ENCODE results near the gene PRKRA. TPM values are rescaled to one million over a fixed set of nuclear protein-coding genes. Genes with fewer than 3 reads are reported as not detected.

The PRKRA gene
- total RNA-seq, 1 experiment from 2014 or later, result 59.4 TPM

DNA sequence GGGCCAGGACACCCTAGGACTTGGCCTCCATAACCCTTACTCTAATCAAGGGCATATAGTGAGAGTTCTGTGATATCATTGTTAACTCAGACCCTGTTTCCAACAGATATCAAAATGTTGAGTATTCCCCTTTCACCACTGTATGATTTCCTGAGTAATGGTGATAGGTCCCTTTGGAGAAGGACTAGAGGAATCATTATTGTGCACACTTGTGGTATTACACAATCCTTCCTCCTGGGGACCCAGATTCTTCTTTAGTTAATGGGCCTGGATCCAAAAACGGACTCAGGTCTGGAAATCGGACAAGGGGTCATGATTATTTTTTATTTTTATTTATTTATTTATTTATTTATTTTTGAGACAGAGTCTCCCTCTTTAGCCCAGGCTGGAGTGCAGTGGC is 23.5 kb downstream of the PRKRA start:
- Histone ChIP-seq H3K27me3 (ENCODE audit: control insufficient read depth, insufficient read depth, low read length) (no peaks in the 10 kb centered on the region), H3K4me1 (ENCODE audit: control insufficient read depth, insufficient read depth, low read length) (no peaks in the 10 kb centered on the region), H3K9me3 (ENCODE audit: control insufficient read depth, insufficient read depth, low read depth, low read length) (no peaks in the 10 kb centered on the region; the same call in 1 of the 2 replicates), H3K4me3 (ENCODE audit: low read depth in 2 of 2, low read length in 2 of 2) (no peak overlapping the region), H3K36me3 (ENCODE audit: control insufficient read depth, insufficient read depth, low read length) (0 out of 2 replicates have a peak, but pooled peaks cover 4% of the 10 kb centered on the region), H3K27ac (ENCODE audit: low read length) (no peak overlapping the region)
- DNase-seq (ENCODE audit: low read depth, low spot score) (no peak), ATAC-seq (no peak)
- in situ Hi-C loops (cut with HindIII; ENCODE audit: low pct_unique_long_range_greater_than_20kb, low sequenced_read_pairs) (loop anchor here (10.0 kb wide), 1 partner anchor 303 kb away; no protein-coding TSS in a partner anchor), intact Hi-C loops (cut with micrococcal nuclease; ENCODE audit: unreplicated experiment) (no loop called here)
- ChIA-PET POLR2A (no interaction called here), CTCF (no interaction called here)
- no TSS peak for BruUV-seq (replicated peaks)
- TF ChIP-seq, protein P1, sequence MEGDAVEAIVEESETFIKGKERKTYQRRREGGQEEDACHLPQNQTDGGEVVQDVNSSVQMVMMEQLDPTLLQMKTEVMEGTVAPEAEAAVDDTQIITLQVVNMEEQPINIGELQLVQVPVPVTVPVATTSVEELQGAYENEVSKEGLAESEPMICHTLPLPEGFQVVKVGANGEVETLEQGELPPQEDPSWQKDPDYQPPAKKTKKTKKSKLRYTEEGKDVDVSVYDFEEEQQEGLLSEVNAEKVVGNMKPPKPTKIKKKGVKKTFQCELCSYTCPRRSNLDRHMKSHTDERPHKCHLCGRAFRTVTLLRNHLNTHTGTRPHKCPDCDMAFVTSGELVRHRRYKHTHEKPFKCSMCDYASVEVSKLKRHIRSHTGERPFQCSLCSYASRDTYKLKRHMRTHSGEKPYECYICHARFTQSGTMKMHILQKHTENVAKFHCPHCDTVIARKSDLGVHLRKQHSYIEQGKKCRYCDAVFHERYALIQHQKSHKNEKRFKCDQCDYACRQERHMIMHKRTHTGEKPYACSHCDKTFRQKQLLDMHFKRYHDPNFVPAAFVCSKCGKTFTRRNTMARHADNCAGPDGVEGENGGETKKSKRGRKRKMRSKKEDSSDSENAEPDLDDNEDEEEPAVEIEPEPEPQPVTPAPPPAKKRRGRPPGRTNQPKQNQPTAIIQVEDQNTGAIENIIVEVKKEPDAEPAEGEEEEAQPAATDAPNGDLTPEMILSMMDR (IDR thresholded peaks at IDR 0.05), result no peak
- no peak for TF ChIP-seq POLR2AphosphoS5 (IDR thresholded peaks at IDR 0.05; ENCODE audit: low read depth, low read length)
- no peak for TF ChIP-seq SIN3A (IDR thresholded peaks at IDR 0.05; ENCODE audit: borderline replicate concordance, insufficient read depth, low read depth, low read length)
- no peak for TF ChIP-seq TCF7L2 (IDR thresholded peaks at IDR 0.05; ENCODE audit: low read depth, low read length)
- no peak for TF ChIP-seq REST (IDR thresholded peaks at IDR 0.05; ENCODE audit: insufficient read depth in 1 of 2, low read depth in 2 of 2, low read length in 1 of 2)

DNA sequence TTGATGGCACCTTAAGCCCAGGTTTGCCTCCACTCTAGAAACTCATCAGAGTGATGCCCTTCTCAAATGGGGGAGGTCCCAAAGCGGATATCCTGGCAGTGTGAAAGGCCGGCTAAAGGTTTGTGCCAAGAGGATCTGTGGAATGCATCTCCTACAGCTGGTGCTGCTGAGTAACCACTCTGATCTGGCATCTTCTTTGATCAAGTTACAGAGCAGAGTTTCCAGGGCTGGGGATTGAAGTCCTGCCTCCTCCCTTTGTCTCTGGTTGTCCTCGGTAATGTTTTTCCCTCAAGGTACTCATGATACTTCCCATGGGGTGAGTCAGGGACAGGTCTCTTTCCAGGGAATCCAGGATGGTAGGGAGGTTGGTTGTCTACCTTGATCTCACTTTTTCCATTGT is 24.6 kb downstream of the PRKRA start:
- intact Hi-C loops (cut with micrococcal nuclease; ENCODE audit: unreplicated experiment), result no loop called here
- CTCF ChIA-PET, result no interaction called here

More for the DNA sequence above, 24.6 kb downstream of the PRKRA start:
- H3K4me1 ChIP-seq (ENCODE audit: control insufficient read depth, insufficient read depth, low read length), result no peaks in the 10 kb centered on the region
- no peak overlapping the region for H3K4me3 ChIP-seq (ENCODE audit: low read depth in 2 of 2, low read length in 2 of 2)
- no peak for TF ChIP-seq POLR2AphosphoS5 (IDR thresholded peaks at IDR 0.05; ENCODE audit: low read depth, low read length)
- TF ChIP-seq, protein P1 (IDR thresholded peaks at IDR 0.05), result no peak
- TF ChIP-seq TCF7L2 (IDR thresholded peaks at IDR 0.05; ENCODE audit: low read depth, low read length), result no peak
- no peak for TF ChIP-seq REST (IDR thresholded peaks at IDR 0.05; ENCODE audit: insufficient read depth in 1 of 2, low read depth in 2 of 2, low read length in 1 of 2)
- no peak for TF ChIP-seq SIN3A (IDR thresholded peaks at IDR 0.05; ENCODE audit: borderline replicate concordance, insufficient read depth, low read depth, low read length)
- H3K9me3 ChIP-seq (ENCODE audit: control insufficient read depth, insufficient read depth, low read depth, low read length), result no peaks in the 10 kb centered on the region; the same call in 1 of the 2 replicates
- ATAC-seq (no peak), DNase-seq (ENCODE audit: low read depth, low spot score) (no peak)
- no peaks in the 10 kb centered on the region for H3K27me3 ChIP-seq (ENCODE audit: control insufficient read depth, insufficient read depth, low read length)
- no peak overlapping the region for H3K27ac ChIP-seq (ENCODE audit: low read length)
- in situ Hi-C loops (cut with HindIII; ENCODE audit: low pct_unique_long_range_greater_than_20kb, low sequenced_read_pairs), result loop anchor here (10.0 kb wide), 1 partner anchor 302 kb away; no protein-coding TSS in a partner anchor
- POLR2A ChIA-PET, result no interaction called here
- BruUV-seq (replicated peaks), result no TSS peak
- no peaks in the 10 kb centered on the region for H3K36me3 ChIP-seq (ENCODE audit: control insufficient read depth, insufficient read depth, low read length)

Data from Panc1 (cell line).